KMS-11 (cell line): ENCODE results near the gene WASF2.

Experiments used
- H2AFZ ChIP-seq: fragments of 200-600 bp; sonication (generic); 2 replicates; pipeline ENCODE4 v1.6.1; 2016; ENCODE audit warnings: antibody characterized with exemption, mixed run types, low read depth
- H3K27ac ChIP-seq: fragments of 200-600 bp; sonication (generic); 2 replicates; pipeline ENCODE4 v1.6.1; 2016; ENCODE audit warnings: mild to moderate bottlenecking, mixed run types
- H3K27me3 ChIP-seq: fragments of 200-600 bp; sonication (generic); 2 replicates; pipeline ENCODE4 v1.6.1; 2017; ENCODE audit warnings: mild to moderate bottlenecking, low read depth, mixed run types, moderate library complexity; ENCODE audit not compliant: insufficient read depth
- H3K36me3 ChIP-seq: fragments of 200-600 bp; sonication (generic); 2 replicates; pipeline ENCODE4 v1.6.1; 2017; ENCODE audit warnings: mild to moderate bottlenecking, mixed run types; ENCODE audit not compliant: insufficient read depth
- H3K4me1 ChIP-seq: fragments of 200-600 bp; sonication (generic); 2 replicates; pipeline ENCODE4 v1.6.1; 2016; ENCODE audit warnings: mild to moderate bottlenecking, low read depth, mixed run types; ENCODE audit not compliant: poor library complexity, severe bottlenecking
- H3K4me2 ChIP-seq: fragments of 200-600 bp; sonication (generic); 2 replicates; pipeline ENCODE4 v1.7.0; 2016; ENCODE audit warnings: mild to moderate bottlenecking, mixed run types
- H3K4me3 ChIP-seq: fragments of 200-600 bp; sonication (generic); IDR thresholded peaks from 2 replicates; pipeline ENCODE4 v1.6.1; 2017; ENCODE audit warnings: low read depth, low read length, mixed read lengths; ENCODE audit not compliant: insufficient read depth
- H3K79me2 ChIP-seq: fragments of 200-600 bp; sonication (generic); 2 replicates; pipeline ENCODE4 v1.6.1; 2016; ENCODE audit warnings: low read depth, mixed run types; ENCODE audit not compliant: insufficient read depth
- H3K9ac ChIP-seq: fragments of 200-600 bp; sonication (generic); 2 replicates; pipeline ENCODE4 v1.6.1; 2016; ENCODE audit warnings: mild to moderate bottlenecking, mixed run types
- H4K20me1 ChIP-seq: fragments of 200-600 bp; sonication (generic); 2 replicates; pipeline ENCODE4 v1.6.1; 2016; ENCODE audit warnings: mild to moderate bottlenecking, mixed run types; ENCODE audit not compliant: insufficient read depth
- TF ChIP-seq, protein P1 (sequence below): fragments of 200-600 bp; sonication (generic); conservative IDR thresholded peaks from 2 replicates; pipeline ENCODE4 v1.6.1; 2017; ENCODE audit warnings: low read depth, mild to moderate bottlenecking, antibody characterized with exemption, low read length, moderate library complexity, mixed read lengths

The WASF2 gene

DNA sequence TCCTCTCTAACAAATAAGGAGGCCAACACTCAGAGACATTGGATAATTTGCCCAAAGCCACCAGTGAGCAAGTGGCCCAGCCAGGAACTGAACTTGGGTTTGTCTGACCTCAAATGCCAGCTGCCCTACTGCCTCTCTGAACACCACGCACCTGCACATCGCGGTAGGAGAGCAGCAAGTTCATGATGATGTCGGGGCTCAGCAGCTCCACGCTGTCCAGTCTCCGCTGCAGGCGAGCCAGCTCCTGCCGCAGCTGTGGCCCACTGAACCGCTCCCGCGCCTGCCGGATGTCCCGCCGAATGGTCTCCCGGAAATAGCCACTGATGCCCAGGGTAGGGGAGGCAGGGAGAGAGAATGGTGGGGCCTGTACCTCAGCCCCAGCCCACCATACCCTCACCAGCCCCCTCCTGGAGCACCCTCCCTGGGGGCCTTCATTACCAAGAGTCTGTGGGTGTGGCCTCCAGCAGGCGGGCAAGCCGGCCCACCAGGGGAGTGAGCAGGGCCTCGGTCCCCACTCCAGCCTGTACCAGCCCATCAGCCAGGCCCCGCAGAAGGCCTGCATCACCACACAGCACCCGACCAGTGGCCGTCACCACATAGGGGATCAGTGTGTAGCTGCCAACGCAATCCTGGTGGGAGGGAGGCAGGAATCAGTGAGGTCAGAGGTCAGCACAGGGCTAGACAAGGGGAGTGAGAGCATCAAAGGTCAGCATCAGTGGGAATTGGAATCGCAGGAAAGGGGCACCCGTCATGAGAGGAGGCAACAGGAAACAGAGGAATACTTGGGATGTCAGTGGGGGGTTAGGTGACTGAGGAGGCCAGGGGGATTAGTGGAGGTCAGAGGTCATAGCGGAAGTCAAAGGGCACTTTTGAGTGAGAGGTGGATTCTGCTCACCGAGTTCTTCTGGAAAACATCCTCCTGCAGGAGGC, 125.9 kb downstream of the WASF2 start:
- no peaks in the 10 kb centered on the region for H4K20me1 ChIP-seq
- peaks cover 17% of the 10 kb centered on the region for H3K4me1 ChIP-seq
- no peak overlapping the region for H3K4me2 ChIP-seq
- TF ChIP-seq, protein P1, sequence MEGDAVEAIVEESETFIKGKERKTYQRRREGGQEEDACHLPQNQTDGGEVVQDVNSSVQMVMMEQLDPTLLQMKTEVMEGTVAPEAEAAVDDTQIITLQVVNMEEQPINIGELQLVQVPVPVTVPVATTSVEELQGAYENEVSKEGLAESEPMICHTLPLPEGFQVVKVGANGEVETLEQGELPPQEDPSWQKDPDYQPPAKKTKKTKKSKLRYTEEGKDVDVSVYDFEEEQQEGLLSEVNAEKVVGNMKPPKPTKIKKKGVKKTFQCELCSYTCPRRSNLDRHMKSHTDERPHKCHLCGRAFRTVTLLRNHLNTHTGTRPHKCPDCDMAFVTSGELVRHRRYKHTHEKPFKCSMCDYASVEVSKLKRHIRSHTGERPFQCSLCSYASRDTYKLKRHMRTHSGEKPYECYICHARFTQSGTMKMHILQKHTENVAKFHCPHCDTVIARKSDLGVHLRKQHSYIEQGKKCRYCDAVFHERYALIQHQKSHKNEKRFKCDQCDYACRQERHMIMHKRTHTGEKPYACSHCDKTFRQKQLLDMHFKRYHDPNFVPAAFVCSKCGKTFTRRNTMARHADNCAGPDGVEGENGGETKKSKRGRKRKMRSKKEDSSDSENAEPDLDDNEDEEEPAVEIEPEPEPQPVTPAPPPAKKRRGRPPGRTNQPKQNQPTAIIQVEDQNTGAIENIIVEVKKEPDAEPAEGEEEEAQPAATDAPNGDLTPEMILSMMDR: no peak
- no peaks in the 10 kb centered on the region for H3K27me3 ChIP-seq
- no peak overlapping the region for H3K4me3 ChIP-seq
- H3K36me3 ChIP-seq: no peaks in the 10 kb centered on the region
- H3K27ac ChIP-seq: no peak overlapping the region
- H2AFZ ChIP-seq: no peak overlapping the region
- no peak overlapping the region for H3K9ac ChIP-seq
- no peaks in the 10 kb centered on the region for H3K79me2 ChIP-seq

DNA sequence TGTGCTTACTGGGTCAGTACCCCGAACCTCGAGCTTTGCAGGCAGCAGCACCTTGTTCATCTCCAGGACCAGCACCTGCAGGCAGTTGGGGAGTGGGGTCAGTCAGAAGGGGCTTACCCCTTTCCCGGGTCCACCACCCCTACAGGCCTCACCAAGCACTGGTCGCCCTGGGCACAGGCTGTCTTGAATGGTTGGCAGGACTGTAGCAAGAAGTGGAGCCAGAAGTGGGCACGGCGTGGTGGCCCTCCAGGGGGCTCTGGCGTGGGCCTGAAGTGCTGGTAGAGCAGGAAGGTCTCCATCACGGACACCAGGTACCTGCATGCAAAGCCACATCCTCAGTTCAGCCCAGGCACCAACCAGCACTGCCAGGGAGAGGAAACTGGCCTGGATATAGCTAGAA, 128.4 kb downstream of the WASF2 start:
- Histone ChIP-seq H4K20me1 (no peaks in the 10 kb centered on the region), H3K4me2 (no peak overlapping the region), H3K36me3 (no peaks in the 10 kb centered on the region), H3K4me1 (peaks cover 12% of the 10 kb centered on the region), H3K27ac (no peak overlapping the region), H3K27me3 (no peaks in the 10 kb centered on the region), H3K79me2 (no peaks in the 10 kb centered on the region), H3K9ac (no peak overlapping the region), H3K4me3 (no peak overlapping the region), H2AFZ (no peak overlapping the region)
- TF ChIP-seq, protein P1: no peak

DNA sequence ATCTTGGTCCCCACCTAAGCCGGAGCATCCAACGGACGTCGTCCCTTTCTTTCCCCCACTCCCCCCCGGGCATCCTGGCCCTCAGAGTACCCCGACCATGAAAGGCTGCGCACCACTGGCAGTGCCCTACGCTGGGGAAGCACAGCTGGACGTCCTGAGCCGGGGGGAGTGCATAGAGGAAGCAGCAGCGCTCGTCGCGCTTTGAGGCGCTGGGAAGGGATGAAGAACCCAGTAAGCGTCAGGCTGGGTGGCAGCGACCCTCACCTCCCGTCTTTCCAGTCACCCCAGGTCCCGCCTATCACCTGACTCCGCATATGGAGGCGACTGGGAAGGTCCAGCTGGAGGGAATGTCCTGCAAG, 128.9 kb downstream of the WASF2 start:
- no peaks in the 10 kb centered on the region for H3K79me2 ChIP-seq
- TF ChIP-seq, protein P1: no peak
- peaks cover 12% of the 10 kb centered on the region for H3K4me1 ChIP-seq
- no peaks in the 10 kb centered on the region for H4K20me1 ChIP-seq
- H3K4me3 ChIP-seq: no peak overlapping the region
- H3K36me3 ChIP-seq: no peaks in the 10 kb centered on the region
- no peaks in the 10 kb centered on the region for H3K27me3 ChIP-seq
- H3K4me2 ChIP-seq: no peak overlapping the region
- H2AFZ ChIP-seq: no peak overlapping the region
- H3K27ac ChIP-seq: no peak overlapping the region
- no peak overlapping the region for H3K9ac ChIP-seq

DNA sequence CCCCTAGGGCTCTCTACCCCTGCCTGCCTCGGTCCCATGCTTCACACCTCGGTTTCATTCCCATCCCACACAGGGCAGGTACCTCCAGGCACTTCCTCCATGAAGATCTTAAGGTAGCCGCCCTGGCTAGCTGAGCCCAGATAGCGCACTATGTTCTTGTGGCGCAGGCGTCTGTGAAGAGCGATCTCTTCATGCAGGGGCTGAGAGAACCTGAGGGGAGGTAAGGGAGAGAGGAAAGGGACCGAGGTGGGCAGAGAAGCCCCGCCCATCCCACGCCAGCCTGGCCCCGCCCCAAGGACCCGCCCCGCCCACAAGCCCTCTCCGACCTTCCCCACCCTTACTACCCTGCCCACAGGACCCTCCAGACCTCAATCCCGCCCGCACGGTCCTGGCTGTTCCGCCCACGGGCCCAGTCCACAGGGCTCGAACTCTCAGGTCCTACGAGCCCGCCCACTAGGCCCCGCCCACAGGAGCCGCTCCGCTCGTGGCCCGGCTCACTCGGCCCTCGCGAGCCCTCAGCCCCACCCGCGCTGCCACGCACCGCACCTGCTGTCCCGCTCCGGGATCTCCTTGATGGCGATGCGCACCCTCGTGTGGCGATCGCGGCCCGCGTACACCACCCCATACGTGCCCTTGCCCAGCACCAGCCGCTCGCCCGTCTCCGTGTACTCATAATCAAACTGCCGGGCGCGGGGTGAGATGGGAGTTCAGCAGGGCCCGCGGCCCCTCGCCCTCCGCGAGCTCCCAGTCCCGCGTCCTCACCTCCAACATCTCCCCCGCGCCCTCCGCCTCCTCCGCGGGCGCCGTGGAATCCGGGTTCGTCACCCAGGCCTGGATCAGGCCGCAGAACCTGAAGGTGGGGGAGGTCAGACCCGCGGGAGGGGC, 129.6 kb downstream of the WASF2 start:
- no peak overlapping the region for H3K27ac ChIP-seq
- no peaks in the 10 kb centered on the region for H3K27me3 ChIP-seq
- no peaks in the 10 kb centered on the region for H3K36me3 ChIP-seq
- peaks cover 12% of the 10 kb centered on the region for H3K4me1 ChIP-seq
- TF ChIP-seq, protein P1: no peak
- no peak overlapping the region for H3K4me3 ChIP-seq
- no peak overlapping the region for H2AFZ ChIP-seq
- no peaks in the 10 kb centered on the region for H3K79me2 ChIP-seq
- H4K20me1 ChIP-seq: no peaks in the 10 kb centered on the region
- H3K9ac ChIP-seq: no peak overlapping the region
- H3K4me2 ChIP-seq: no peak overlapping the region
